SK-N-SH (cell line): Measurements from ENCODE around the gene FBXO47. TPM values are rescaled to one million over a fixed set of nuclear protein-coding genes. Genes with fewer than 3 reads are reported as not detected.
A peak's percentile ranks its signal among the peaks of the same experiment; 100 is the strongest.

Experiments
- CTCF ChIA-PET: fragments of 300-600, 350-600 bp; formaldehyde crosslinking; extraction: SDS; loops from one replicate; lab custom pipeline; 2021; lab: Yijun Ruan, JAX
- POLR2A ChIA-PET: fragments of 350-600 bp; sonication (Branson Sonifier 250); formaldehyde crosslinking; extraction: SDS; loops from one replicate; lab custom pipeline; 2020; ENCODE audit warnings: antibody characterized with exemption, inconsistent platforms; lab: Yijun Ruan, JAX
- DNase-seq: peaks from one replicate; pipeline ENCODE4 v3.0.0; 2012
- H2AFZ ChIP-seq: fragments of 200-600 bp; sonication (generic); 2 replicates; pipeline ENCODE4 v1.8.1; 2016; ENCODE audit warnings: antibody characterized with exemption, mild to moderate bottlenecking, low read depth
- H3F3A ChIP-seq: fragments of 200-600 bp; sonication (generic); replicated peaks from 2 replicates; pipeline ENCODE3; 2016; ENCODE audit warnings: antibody characterized with exemption, mild to moderate bottlenecking; ENCODE audit not compliant: insufficient read depth
- H3K27ac ChIP-seq, 2 experiments: fragments of 200-500 bp in 1 of 2; fragments of 200-600 bp in 1 of 2; sonication (Bioruptor generic) in 1 of 2; sonication (generic), shearing (Covaris generic) in 1 of 2; 2 replicates each; pipeline versions ENCODE4 v1.5.1 to v1.6.1; 2014 to 2016; ENCODE audit warnings: low read depth in 2 of 2, inconsistent platforms in 1 of 2, low read length in 1 of 2, mild to moderate bottlenecking in 1 of 2, mixed read lengths in 1 of 2
- H3K27me3 ChIP-seq: fragments of 200-600 bp; sonication (generic), shearing (Covaris generic); 2 replicates; pipeline ENCODE4 v1.6.1; 2016; ENCODE audit warnings: mixed run types; ENCODE audit not compliant: insufficient read depth
- H3K36me3 ChIP-seq, 2 experiments: fragments of 200-500 bp in 1 of 2; fragments of 200-600 bp in 1 of 2; sonication (Bioruptor generic) in 1 of 2; sonication (generic) in 1 of 2; replicated peaks in 1 of 2; 2 replicates each; pipeline versions ENCODE3 to v1.5.1; 2014 to 2016; ENCODE audit warnings: low read length in 1 of 2, mild to moderate bottlenecking in 1 of 2; ENCODE audit not compliant: insufficient read depth in 2 of 2, control insufficient read depth in 1 of 2
- H3K4me1 ChIP-seq, 2 experiments: fragments of 200-500 bp in 1 of 2; fragments of 200-600 bp in 1 of 2; sonication (Bioruptor generic) in 1 of 2; sonication (generic), shearing (Covaris generic) in 1 of 2; 2 replicates each; pipeline versions ENCODE4 v1.5.1 to v1.6.1; 2014 to 2016; ENCODE audit warnings: low read depth in 1 of 2, low read length in 1 of 2, mixed run types in 1 of 2; ENCODE audit not compliant: insufficient read depth in 2 of 2, control insufficient read depth in 1 of 2
- H3K4me2 ChIP-seq: fragments of 200-600 bp; sonication (generic), shearing (Covaris generic); 2 replicates; pipeline ENCODE4 v1.6.1; 2017; ENCODE audit warnings: mixed run types
- H3K4me3 ChIP-seq, 2 experiments: fragments of 200-500 bp in 1 of 2; fragments of 200-600 bp in 1 of 2; sonication (Bioruptor generic) in 1 of 2; sonication (generic), shearing (Covaris generic) in 1 of 2; 2 replicates each; pipeline versions ENCODE4 v1.5.1 to v1.8.1; 2014 to 2016; ENCODE audit warnings: low read depth in 2 of 2, inconsistent platforms in 1 of 2, low read length in 1 of 2, mild to moderate bottlenecking in 1 of 2, mixed read lengths in 1 of 2, moderate library complexity in 1 of 2
- H3K79me2 ChIP-seq: fragments of 200-600 bp; sonication (generic); 2 replicates; pipeline ENCODE4 v1.8.1; 2017; ENCODE audit warnings: mild to moderate bottlenecking; ENCODE audit not compliant: insufficient read depth
- H3K9ac ChIP-seq: fragments of 200-600 bp; sonication (generic); 2 replicates; pipeline ENCODE4 v1.6.1; 2017; ENCODE audit warnings: mixed run types
- H3K9me2 ChIP-seq: fragments of 200-600 bp; sonication (generic); 2 replicates; pipeline ENCODE4 v1.6.1; 2017; ENCODE audit warnings: mixed run types
- H3K9me3 ChIP-seq: fragments of 200-600 bp; sonication (generic); 2 replicates; pipeline ENCODE4 v1.6.1; 2017; ENCODE audit warnings: mixed run types, mild to moderate bottlenecking, moderate library complexity
- H4K20me1 ChIP-seq: fragments of 200-600 bp; sonication (generic); 2 replicates; pipeline ENCODE4 v1.6.1; 2017; ENCODE audit warnings: mild to moderate bottlenecking, mixed run types; ENCODE audit not compliant: insufficient read depth
- EP300 ChIP-seq, 2 experiments: IDR thresholded peaks; 2 replicates each; pipeline versions ENCODE4 v1.4.0 to v1.6.1; 2012; ENCODE audit warnings: borderline replicate concordance in 1 of 2, low read depth in 1 of 2, low read length in 1 of 2
- FOXM1 ChIP-seq: IDR thresholded peaks from 2 replicates; pipeline ENCODE4 v1.4.0; 2012; ENCODE audit warnings: low read depth, mild to moderate bottlenecking
- GABPA ChIP-seq: IDR thresholded peaks from 2 replicates; pipeline ENCODE4 v1.4.0; 2012; ENCODE audit warnings: low read depth, mild to moderate bottlenecking
- IRF3 ChIP-seq: fragments of 150-350 bp; IDR thresholded peaks from 2 replicates; pipeline ENCODE4 v1.6.1; 2016; ENCODE audit warnings: mild to moderate bottlenecking, low read depth, low read length
- JUND ChIP-seq: IDR thresholded peaks from 2 replicates; pipeline ENCODE4 v1.4.0; 2012
- MAX ChIP-seq: IDR thresholded peaks from 2 replicates; pipeline ENCODE4 v1.4.0; 2012; ENCODE audit warnings: low read depth
- MXI1 ChIP-seq: IDR thresholded peaks from 2 replicates; pipeline ENCODE4 v1.6.1; 2012; ENCODE audit warnings: mild to moderate bottlenecking, low read depth, low read length, improper control_type of control experiment
- NFIC ChIP-seq: IDR thresholded peaks from 2 replicates; pipeline ENCODE4 v1.4.0; 2012; ENCODE audit warnings: borderline replicate concordance
- RCOR1 ChIP-seq: fragments of 150-350 bp; IDR thresholded peaks from 2 replicates; pipeline ENCODE4 v1.6.1; 2017; ENCODE audit warnings: antibody characterized with exemption, low read length
- REST ChIP-seq: IDR thresholded peaks from 2 replicates; pipeline ENCODE4 v1.6.1; 2012; ENCODE audit warnings: mild to moderate bottlenecking, low read depth, low read length, moderate library complexity
- RXRA ChIP-seq: IDR thresholded peaks from 2 replicates; pipeline ENCODE4 v1.4.0; 2012; ENCODE audit warnings: low read depth, mild to moderate bottlenecking, borderline replicate concordance
- SIN3A ChIP-seq: IDR thresholded peaks from 2 replicates; pipeline ENCODE4 v1.6.1; 2012; ENCODE audit warnings: low read depth, mild to moderate bottlenecking, low read length, moderate library complexity, borderline replicate concordance
- SMC3 ChIP-seq: IDR thresholded peaks from 2 replicates; pipeline ENCODE4 v1.6.1; 2012; ENCODE audit warnings: low read depth, low read length, improper control_type of control experiment
- USF2 ChIP-seq: fragments of 150-350 bp; IDR thresholded peaks from 2 replicates; pipeline ENCODE4 v1.6.1; 2017; ENCODE audit warnings: antibody characterized with exemption, low read length, low read depth, borderline replicate concordance
- YY1 ChIP-seq: IDR thresholded peaks from 2 replicates; pipeline ENCODE4 v1.4.0; 2012; ENCODE audit warnings: low read depth, mild to moderate bottlenecking
- ZBTB33 ChIP-seq: IDR thresholded peaks from 2 replicates; pipeline ENCODE4 v1.4.0; 2012; ENCODE audit warnings: low read depth, borderline replicate concordance
- WGBS: methylation state at CpG from one replicate; pipeline ENCODE4 v1.1.6; 2017; ENCODE audit warnings: low lambda C conversion rate; 5-methylcytosine and 5-hydroxymethylcytosine counted together
- polyA plus RNA-seq, 3 experiments: library from polyadenylated mRNA; depleted of rRNA; stranded (reverse); fragments of >200 nt; gene quantifications; 2 replicates each; pipeline ENCODE4 v1.2.3, GENCODE V29; 2012

The FBXO47 gene
- polyA plus RNA-seq, 1 of the 3 experiments (the other 2 are of a cell fraction), result not detected

GRCh38 chr17:38960402-38960801, 6.8 kb downstream of the FBXO47 start:
- Histone ChIP-seq H3K79me2 (no peaks in the 10 kb centered on the region), H3K9me2 (no peaks in the 10 kb centered on the region), H3K27me3 (no peaks in the 10 kb centered on the region), H3K9ac (no peak overlapping the region), H4K20me1 (no peaks in the 10 kb centered on the region), H3K9me3 (no peaks in the 10 kb centered on the region), H3K4me2 (no peak overlapping the region), H3K4me1 (peaks cover 0 to 8% of the 10 kb centered on the region in 2 experiments; a peak in 1 of 4 replicates), H2AFZ (no peak overlapping the region; the same call in 1 of the 2 replicates), H3K4me3 (no peak overlapping the region), H3K27ac (no peak overlapping the region), H3F3A (peaks cover 33% of the 10 kb centered on the region), H3K36me3 (no peaks in the 10 kb centered on the region)
- TF ChIP-seq GABPA (no peak), MXI1 (no peak), SIN3A (no peak), IRF3 (no peak), EP300 (IDR thresholded peaks at IDR 0.05; ENCODE audit: borderline replicate concordance in 1 of 2, low read depth in 1 of 2, low read length in 1 of 2) (no peak), MAX (no peak), RCOR1 (no peak), SMC3 (no peak), NFIC (no peak), FOXM1 (no peak), ZBTB33 (no peak), USF2 (no peak)
- ChIA-PET POLR2A (no interaction called here), CTCF (no interaction called here)
- DNase-seq, result no peak
- WGBS, result 91% methylated on average over 5 of the region's 5 CpGs

GRCh38 chr17:38959508-38959907, 7.7 kb downstream of the FBXO47 start:
- Histone ChIP-seq H3F3A (peaks cover 30% of the 10 kb centered on the region), H3K27ac (peak overlapping the region in 1 of 2 experiments; percentile 65; a peak in 1 of 4 replicates), H3K9me2 (no peaks in the 10 kb centered on the region), H2AFZ (no peak overlapping the region), H3K9me3 (no peaks in the 10 kb centered on the region), H3K27me3 (no peaks in the 10 kb centered on the region), H3K4me3 (no peak overlapping the region), H3K9ac (no peak overlapping the region), H3K4me1 (peaks cover 0 to 8% of the 10 kb centered on the region in 2 experiments; a peak in 1 of 4 replicates), H3K4me2 (0 out of 2 replicates have a peak overlapping the region, but pooled peaks have one; percentile 27), H3K36me3 (no peaks in the 10 kb centered on the region), H3K79me2 (no peaks in the 10 kb centered on the region), H4K20me1 (no peaks in the 10 kb centered on the region)
- POLR2A ChIA-PET, result no interaction called here
- TF ChIP-seq SIN3A (no peak), IRF3 (no peak), EP300 (IDR thresholded peaks at IDR 0.05; ENCODE audit: borderline replicate concordance in 1 of 2, low read depth in 1 of 2, low read length in 1 of 2) (no peak), REST (no peak), RXRA (no peak), JUND (no peak), YY1 (no peak)
- 93% methylated on average over 3 of the region's 3 CpGs for WGBS
- no peak for DNase-seq
- CTCF ChIA-PET, result no interaction called here
